RPMI7951 (cell line): ENCODE measurements around the gene ENPP7. TPM values are rescaled to one million over a fixed set of nuclear protein-coding genes. Genes with fewer than 3 reads are reported as not detected.
A peak's percentile ranks its signal among the peaks of the same experiment; 100 is the strongest.

Experiments
- DNase-seq: peaks from one replicate; pipeline ENCODE4 v3.0.0-alpha.2; 2012; ENCODE audit warnings: low read depth
- total RNA-seq: library from RNA; depleted of rRNA; stranded (reverse); fragments of >200 nt; shearing (Covaris generic); gene quantifications from 2 replicates; pipeline ENCODE4 v1.2.3, GENCODE V29; 2014

Gene ENPP7
- total RNA-seq, 1 experiment from 2014 or later, result not detected

GRCh38 chr17:79732254-79732653 is 1.5 kb downstream of the ENPP7 start:
- DNase-seq, result no peak

- DNase-seq, result no peak
Observed at GRCh38 chr17:79732804-79733691, 2.3 kb downstream of the ENPP7 start.

- DNase-seq, result no peak
Observed at GRCh38 chr17:79733692-79734070, 2.9 kb downstream of the ENPP7 start.

GRCh38 chr17:79735096-79735495 is 4.4 kb downstream of the ENPP7 start:
- DNase-seq, result no peak

GRCh38 chr17:79737046-79737921 is 6.5 kb downstream of the ENPP7 start:
- DNase-seq, result no peak

- no peak for DNase-seq
Observed at GRCh38 chr17:79737922-79738578, 7.3 kb downstream of the ENPP7 start.

- no peak for DNase-seq
Observed at GRCh38 chr17:79738643-79739042, 7.9 kb downstream of the ENPP7 start.

GRCh38 chr17:79739148-79740062 is 8.7 kb downstream of the ENPP7 start:
- DNase-seq, result peak; percentile 74

- no peak for DNase-seq
Observed at GRCh38 chr17:79740413-79740812, 9.7 kb downstream of the ENPP7 start.

- DNase-seq, result no peak
Observed at GRCh38 chr17:79741401-79741750, 10.6 kb downstream of the ENPP7 start.

- DNase-seq, result peak; percentile 33
Observed at GRCh38 chr17:79741751-79742588, 11.2 kb downstream of the ENPP7 start.

- no peak for DNase-seq
Observed at GRCh38 chr17:79742589-79742918, 11.8 kb downstream of the ENPP7 start.

GRCh38 chr17:79742951-79743476 is 12.3 kb downstream of the ENPP7 start:
- DNase-seq, result no peak

- no peak for DNase-seq
Observed at GRCh38 chr17:79743614-79744013, 12.9 kb downstream of the ENPP7 start.

GRCh38 chr17:79745641-79746105 is 14.9 kb downstream of the ENPP7 start:
- no peak for DNase-seq

- DNase-seq, result no peak
Observed at GRCh38 chr17:79746889-79747507, 16.3 kb downstream of the ENPP7 start.

- no peak for DNase-seq
Observed at GRCh38 chr17:79747508-79748294, 17.0 kb downstream of the ENPP7 start.

GRCh38 chr17:79748295-79749099 is 17.8 kb downstream of the ENPP7 start:
- no peak for DNase-seq
